Heart right ventricle (tissue), 16 donors: ENCODE measurements around the gene PRG2. TPM values are rescaled to one million over a fixed set of nuclear protein-coding genes. Genes with fewer than 3 reads are reported as not detected.

ENCODE experiments used
- ATAC-seq, 8 donors: fragments of 200-7000 bp; cut with Tn5 transposase; one replicate each; pipeline ENCODE4 v1.9.1; 2020; ENCODE audit warnings: mild to moderate bottlenecking in 8 of 8, moderate library complexity in 8 of 8, moderate number of reproducible peaks in 1 of 8
- DNase-seq, 2 donors: peaks; one replicate each; pipeline ENCODE4 v3.0.0-alpha.2; 2020
- H3K27ac ChIP-seq, 10 donors: fragments of 200-600 bp; sonication (generic) in 2 of 10; one replicate each; pipeline versions ENCODE4 v1.5.0 to v1.8.0; 2020 to 2022; ENCODE audit warnings: mild to moderate bottlenecking in 3 of 10
- H3K27me3 ChIP-seq, 7 donors: fragments of 200-600 bp; one replicate each; pipeline ENCODE4 v1.8.0; 2021 to 2022; ENCODE audit warnings: mild to moderate bottlenecking in 2 of 7
- H3K36me3 ChIP-seq, 9 donors: fragments of 200-600 bp; sonication (generic) in 1 of 9; one replicate each; pipeline versions ENCODE4 v1.5.0 to v1.8.0; 2020 to 2022; ENCODE audit warnings: mild to moderate bottlenecking in 2 of 9
- H3K4me1 ChIP-seq, 9 donors: fragments of 200-600 bp; sonication (generic) in 1 of 9; one replicate each; pipeline versions ENCODE4 v1.5.0 to v1.8.0; 2020 to 2022; ENCODE audit warnings: mild to moderate bottlenecking in 4 of 9
- H3K4me3 ChIP-seq, 10 donors: fragments of 200-600 bp; sonication (generic) in 2 of 10; one replicate each; pipeline versions ENCODE4 v1.5.0 to v1.8.0; 2020 to 2022; ENCODE audit warnings: mild to moderate bottlenecking in 7 of 10, moderate library complexity in 2 of 10
- H3K9me3 ChIP-seq, 11 donors: fragments of 200-600 bp in 10 of 11; sonication (generic) in 2 of 11; one replicate each; pipeline versions ENCODE4 v1.5.0 to v1.8.0; 2013 to 2022; ENCODE audit warnings: mild to moderate bottlenecking in 2 of 11, control low read depth in 1 of 11, moderate library complexity in 1 of 11
- CTCF ChIP-seq, 9 donors: fragments of 200-600 bp; sonication (generic) in 2 of 9; IDR thresholded peaks; one replicate each; pipeline versions ENCODE4 v1.5.0 to v1.8.0; 2021 to 2022; ENCODE audit warnings: antibody characterized with exemption in 9 of 9, mild to moderate bottlenecking in 5 of 9, moderate library complexity in 1 of 9
- WGBS, 2 donors: extraction: QIAGEN DNeasy Blood & Tissue Kit; methylation state at CpG; one replicate each; pipeline ENCODE4 v1.1.7; 2013; ENCODE audit warnings: inconsistent platforms in 1 of 2; 5-methylcytosine and 5-hydroxymethylcytosine counted together
- intact Hi-C, 10 donors: fragments of 100-400 bp; cut with DNase I; formaldehyde crosslinking; loops; one replicate each; pipeline versions ENCODE4 v1.11.1 to v1.14.2; 2022
- polyA plus RNA-seq, 2 donors: library from polyadenylated mRNA; stranded (reverse); fragments of 200-250 nt; gene quantifications; one replicate each; pipeline ENCODE4 v1.2.3, GENCODE V29; 2013
- total RNA-seq, 10 donors: library from RNA; stranded (reverse); fragmentation: NEBNext Ultra II Directional in 3 of 10; extraction: Animal tissue kit (Norgen Biotek cat#: 25700) in 3 of 10; gene quantifications; one replicate each; pipeline versions ENCODE4 v1.2.1 to v1.2.4, GENCODE V29; 2021 to 2023
- donor health status: Arrhythmogenic right ventricular cardiomyopathy.
- donor health status: ischemic (EF 13 %, LVEDD 7.1; RV severe dilation, severe dysfunction).
- donor health status: healthy with polysubstance abuse.
- donor health status: DM: no; HTN: yes; CAD: no.
- donor health status: DM: no; HTN: no; CAD: no.
- donor health status: ischemic (EF 25% LVEDD 6.9; RV normal size, moderate dysfunction).
- donor health status: ischemic (EF 25% LVEDD 5.7; RV mildly dilated, moderate dysfunction).
- donor health status: healthy.
- donor health status: DM: yes; HTN: yes; CAD: no.
- donor health status: Ischemic cardiomyopathy.
- donor health status: ischemic (EF 35%, LVEDD 5.7; RV mildly dilated, moderate dysfunction).
- donor health status: nonischemic (EF 11% LVEDD 7.7; RV severe dilation, severe dysfunction).
- donor health status: DM: yes; HTN: yes; CAD: no.
- donor health status: PGD.
- donor health status: ischemic (EF 29% LVEDD 5.4; RV normal size, mild dysfunction).
- donor health status: nonischemic (EF 23%, LVEDD 6.1; RV moderate dilation, normal function).

The PRG2 gene
- total and polyA plus RNA-seq, 12 donors, result 0.49 TPM; not detected in 11

- peaks cover 0 to 2% (median 0%) of the 10 kb centered on the region in 9 donors for H3K4me1 ChIP-seq
- ATAC-seq, result no peak
- no peak overlapping the region for H3K27ac ChIP-seq
- 91 to 93% methylated on average over 4 of the region's 4 CpGs for WGBS, 2 donors
- no peak for DNase-seq
- H3K9me3 ChIP-seq, result no peaks in the 10 kb centered on the region
- no peak for TF ChIP-seq CTCF (IDR thresholded peaks at IDR 0.05)
- no peaks in the 10 kb centered on the region for H3K27me3 ChIP-seq
- intact Hi-C loops, result no loop called here
- peaks cover 0 to 3% (median 0%) of the 10 kb centered on the region in 9 donors for H3K36me3 ChIP-seq
- H3K4me3 ChIP-seq, result no peak overlapping the region
Observed at GRCh38 chr11:57399972-57400578, 9.6 kb upstream of the PRG2 start.

GRCh38 chr11:57399221-57399620, 8.8 kb upstream of the PRG2 start:
- Histone ChIP-seq H3K9me3 (no peaks in the 10 kb centered on the region), H3K27ac (no peak overlapping the region), H3K4me1 (no peaks in the 10 kb centered on the region), H3K36me3 (no peaks in the 10 kb centered on the region), H3K4me3 (no peak overlapping the region), H3K27me3 (no peaks in the 10 kb centered on the region)
- no peak for DNase-seq
- intact Hi-C loops, result no loop called here
- ATAC-seq, result no peak
- 69 to 75% methylated on average over 5 of the region's 5 CpGs for WGBS, 2 donors
- no peak for TF ChIP-seq CTCF (IDR thresholded peaks at IDR 0.05)

GRCh38 chr11:57397394-57397990, 7.0 kb upstream of the PRG2 start:
- TF ChIP-seq CTCF (IDR thresholded peaks at IDR 0.05), result no peak
- H3K27me3 ChIP-seq, result no peaks in the 10 kb centered on the region
- no peak for ATAC-seq
- no peak overlapping the region for H3K4me3 ChIP-seq
- no peaks in the 10 kb centered on the region for H3K4me1 ChIP-seq
- intact Hi-C loops, result no loop called here
- no peak for DNase-seq
- WGBS, 2 donors, result 85 to 87% methylated on average over 4 of the region's 4 CpGs
- H3K36me3 ChIP-seq, result no peaks in the 10 kb centered on the region
- H3K9me3 ChIP-seq, result no peaks in the 10 kb centered on the region
- no peak overlapping the region for H3K27ac ChIP-seq

GRCh38 chr11:57396744-57397143, 6.3 kb upstream of the PRG2 start:
- Histone ChIP-seq H3K27ac (no peak overlapping the region), H3K4me1 (no peaks in the 10 kb centered on the region), H3K27me3 (no peaks in the 10 kb centered on the region), H3K36me3 (no peaks in the 10 kb centered on the region), H3K9me3 (no peaks in the 10 kb centered on the region), H3K4me3 (no peak overlapping the region)
- 63 to 78% methylated on average over 2 of the region's 2 CpGs for WGBS, 2 donors
- DNase-seq (no peak), ATAC-seq (no peak)
- TF ChIP-seq CTCF (IDR thresholded peaks at IDR 0.05), result no peak
- intact Hi-C loops, result no loop called here
